Non-pigmented ciliary epithelial cell (primary cell): ENCODE measurements around the gene LGALS4.
"Not testable (repeated sequence)": the region's sequence is repeated elsewhere in the genome, so short reads cannot be mapped to it uniquely, and the experiment has no call there.

Experiments
- DNase-seq: peaks from one replicate; pipeline ENCODE4 v3.0.0-alpha.2; 2010; ENCODE audit warnings: low read depth

The LGALS4 gene

GRCh38 chr19:38795549-38795948 is 17.2 kb downstream of the LGALS4 start:
- DNase-seq: no peak

GRCh38 chr19:38793671-38794070 is 19.1 kb downstream of the LGALS4 start:
- no peak for DNase-seq

GRCh38 chr19:38793177-38793576 is 19.6 kb downstream of the LGALS4 start:
- DNase-seq: peak; percentile 20

GRCh38 chr19:38792250-38793111 is 20.3 kb downstream of the LGALS4 start:
- DNase-seq: no peak

- not testable (repeated sequence) for DNase-seq
Observed at GRCh38 chr19:38791451-38792064, 21.2 kb downstream of the LGALS4 start.

GRCh38 chr19:38790507-38791403 is 22.0 kb downstream of the LGALS4 start:
- DNase-seq: not testable (repeated sequence)

GRCh38 chr19:38788478-38789243 is 24.1 kb downstream of the LGALS4 start, which contains the start of gene LGALS7B:
TSS of gene LGALS7B (plus strand) at chr19:38789200. CDS start at chr19:38789227, 27 bp downstream.
- no peak for DNase-seq

- no peak for DNase-seq
Observed at GRCh38 chr19:38786572-38787265, 26.0 kb downstream of the LGALS4 start.

GRCh38 chr19:38786061-38786460 is 26.7 kb downstream of the LGALS4 start:
- not testable (repeated sequence) for DNase-seq

GRCh38 chr19:38785187-38785699 is 27.5 kb downstream of the LGALS4 start:
- DNase-seq: no peak

- DNase-seq: peak; percentile 9
Observed at GRCh38 chr19:38784224-38784623, 28.5 kb downstream of the LGALS4 start.

GRCh38 chr19:38782212-38782611 is 30.5 kb downstream of the LGALS4 start:
- not testable (repeated sequence) for DNase-seq

- no peak for DNase-seq
Observed at GRCh38 chr19:38781058-38781457, 31.7 kb downstream of the LGALS4 start.

- no peak for DNase-seq
Observed at GRCh38 chr19:38780443-38780842, 32.3 kb downstream of the LGALS4 start.

- no peak for DNase-seq
Observed at GRCh38 chr19:38778733-38779132, 34.0 kb downstream of the LGALS4 start.

- no peak for DNase-seq
Observed at GRCh38 chr19:38774181-38774950, 38.4 kb downstream of the LGALS4 start.

GRCh38 chr19:38773469-38774177 is 39.1 kb downstream of the LGALS4 start, which contains the start of gene LGALS7:
TSS of gene LGALS7 (minus strand) at chr19:38773517. CDS start at chr19:38773492, 25 bp downstream.
- no peak for DNase-seq

GRCh38 chr19:38771569-38771968 is 41.2 kb downstream of the LGALS4 start:
- not testable (repeated sequence) for DNase-seq

- DNase-seq: not testable (repeated sequence)
Observed at GRCh38 chr19:38770949-38771275, 41.8 kb downstream of the LGALS4 start.
